BJ (cell line): ENCODE results near the gene RALY. TPM values are rescaled to one million over a fixed set of nuclear protein-coding genes. Genes with fewer than 3 reads are reported as not detected.

ENCODE experiments used
- CTCF ChIA-PET: fragments of 350-600 bp; formaldehyde crosslinking; extraction: SDS; loops from one replicate; lab custom pipeline; 2021; ENCODE audit warnings: antibody characterized with exemption, inconsistent platforms; lab: Yijun Ruan, JAX
- POLR2A ChIA-PET: fragments of 300-600 bp; sonication (Branson Sonifier 250); formaldehyde crosslinking; extraction: SDS; loops from one replicate; lab custom pipeline; 2021; ENCODE audit warnings: antibody characterized with exemption; lab: Charles Lee
- DNase-seq: peaks from one replicate; pipeline ENCODE4 v3.0.0-alpha.2; 2011; ENCODE audit warnings: low read depth
- H3K27me3 ChIP-seq: 2 replicates; pipeline ENCODE4 v1.6.0; 2011; ENCODE audit warnings: low read length; ENCODE audit not compliant: control insufficient read depth, insufficient read depth
- H3K36me3 ChIP-seq: 2 replicates; pipeline ENCODE4 v1.5.1; 2011; ENCODE audit warnings: low read length; ENCODE audit not compliant: control insufficient read depth, insufficient read depth
- H3K4me3 ChIP-seq: 2 replicates; pipeline ENCODE4 v1.5.1; 2011; ENCODE audit warnings: low read depth, mild to moderate bottlenecking, control low read depth, low read length
- polyA plus RNA-seq: library from polyadenylated mRNA; depleted of rRNA; stranded (reverse); fragments of >200 nt; gene quantifications from 2 replicates; pipeline ENCODE4 v1.2.3, GENCODE V29; 2011
- TF ChIP-seq, protein P1 (sequence below): IDR thresholded peaks from 2 replicates; pipeline ENCODE4 v1.5.1; 2011; ENCODE audit warnings: low read depth, mild to moderate bottlenecking, control low read depth, inconsistent platforms, low read length, moderate library complexity; ENCODE audit not compliant: insufficient read depth

RALY gene
- polyA plus RNA-seq, 1 experiment, result 144 TPM

GRCh38 chr20:34078540-34078939 is 84.8 kb downstream of the RALY start:
- Histone ChIP-seq H3K4me3 (no peak overlapping the region), H3K27me3 (no peaks in the 10 kb centered on the region), H3K36me3 (peaks cover 27% of the 10 kb centered on the region)
- TF ChIP-seq, protein P1, sequence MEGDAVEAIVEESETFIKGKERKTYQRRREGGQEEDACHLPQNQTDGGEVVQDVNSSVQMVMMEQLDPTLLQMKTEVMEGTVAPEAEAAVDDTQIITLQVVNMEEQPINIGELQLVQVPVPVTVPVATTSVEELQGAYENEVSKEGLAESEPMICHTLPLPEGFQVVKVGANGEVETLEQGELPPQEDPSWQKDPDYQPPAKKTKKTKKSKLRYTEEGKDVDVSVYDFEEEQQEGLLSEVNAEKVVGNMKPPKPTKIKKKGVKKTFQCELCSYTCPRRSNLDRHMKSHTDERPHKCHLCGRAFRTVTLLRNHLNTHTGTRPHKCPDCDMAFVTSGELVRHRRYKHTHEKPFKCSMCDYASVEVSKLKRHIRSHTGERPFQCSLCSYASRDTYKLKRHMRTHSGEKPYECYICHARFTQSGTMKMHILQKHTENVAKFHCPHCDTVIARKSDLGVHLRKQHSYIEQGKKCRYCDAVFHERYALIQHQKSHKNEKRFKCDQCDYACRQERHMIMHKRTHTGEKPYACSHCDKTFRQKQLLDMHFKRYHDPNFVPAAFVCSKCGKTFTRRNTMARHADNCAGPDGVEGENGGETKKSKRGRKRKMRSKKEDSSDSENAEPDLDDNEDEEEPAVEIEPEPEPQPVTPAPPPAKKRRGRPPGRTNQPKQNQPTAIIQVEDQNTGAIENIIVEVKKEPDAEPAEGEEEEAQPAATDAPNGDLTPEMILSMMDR, result no peak
- POLR2A ChIA-PET, result no interaction called here
- CTCF ChIA-PET, result interaction anchor here (1.0 to 1.5 kb wide), 2 partner anchors 9 to 215 kb away, joined by 3 to 5 read pairs; no protein-coding TSS in a partner anchor
- no peak for DNase-seq

DNA sequence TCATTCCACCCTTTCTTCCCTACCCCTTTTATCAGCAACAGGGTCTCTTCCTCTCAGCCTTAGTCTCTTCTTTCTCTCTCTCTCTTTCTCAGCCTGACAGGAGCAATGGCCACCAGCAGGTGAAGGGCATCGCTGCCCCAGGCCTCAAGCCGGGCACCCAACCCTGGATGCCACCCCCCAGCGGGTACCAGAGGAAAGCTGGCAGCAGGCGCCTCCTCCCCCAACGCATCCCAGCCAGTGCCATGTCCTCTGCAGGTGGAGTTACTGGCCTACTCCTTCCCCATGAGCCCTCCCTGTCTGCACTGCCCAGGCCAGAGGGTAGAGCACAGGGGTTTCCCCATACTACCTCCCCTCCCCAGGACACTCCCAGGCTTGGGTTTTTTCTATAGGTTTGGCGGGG is 86.1 kb downstream of the RALY start:
- DNase-seq, result no peak
- TF ChIP-seq, protein P1, result no peak
- peaks cover 27% of the 10 kb centered on the region for H3K36me3 ChIP-seq
- H3K4me3 ChIP-seq, result no peak overlapping the region
- CTCF ChIA-PET, result interaction anchor here (1.5 to 4.0 kb wide), 2 partner anchors 10 to 217 kb away, joined by 5 to 12 read pairs; no protein-coding TSS in a partner anchor
- no peaks in the 10 kb centered on the region for H3K27me3 ChIP-seq
- POLR2A ChIA-PET, result no interaction called here

DNA sequence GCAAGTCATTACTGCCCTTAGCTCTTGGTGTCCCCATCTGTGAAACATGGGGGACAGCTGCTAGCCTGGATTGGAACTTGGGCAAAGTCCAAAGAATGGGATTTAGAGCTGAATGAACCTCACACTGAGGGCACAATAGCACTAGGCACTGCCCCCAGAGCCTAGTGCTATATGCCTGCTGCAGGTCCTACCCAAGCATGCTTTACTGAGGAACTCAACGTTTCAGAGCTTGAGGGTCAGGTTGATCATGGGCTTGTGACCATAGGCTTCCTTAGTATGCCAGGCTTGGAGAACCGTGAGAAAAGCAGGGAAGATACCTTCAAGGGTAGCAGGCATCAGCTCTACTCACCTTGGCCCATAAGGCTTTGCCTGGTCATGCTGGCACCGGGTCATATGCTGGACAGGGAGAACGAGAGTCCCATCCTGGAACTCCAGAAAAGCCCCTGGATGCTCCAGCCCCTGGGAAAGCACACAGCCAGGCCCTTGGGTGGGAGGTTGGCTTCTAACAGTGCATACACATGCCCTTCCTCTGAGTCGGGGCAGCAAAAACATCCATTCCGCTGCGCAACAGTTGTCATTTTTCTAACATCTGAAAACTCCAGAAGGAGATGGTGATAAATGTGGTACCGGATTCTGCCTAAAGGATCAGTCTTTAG is 88.6 kb downstream of the RALY start:
- no peak overlapping the region for H3K4me3 ChIP-seq
- no peak for DNase-seq
- TF ChIP-seq, protein P1, result no peak
- ChIA-PET CTCF (interaction anchor here (1.0 to 4.0 kb wide), 6 partner anchors 8 to 219 kb away, joined by 3 to 12 read pairs (median 6); no protein-coding TSS in a partner anchor), POLR2A (no interaction called here)
- peaks cover 17% of the 10 kb centered on the region for H3K36me3 ChIP-seq
- no peaks in the 10 kb centered on the region for H3K27me3 ChIP-seq

- ChIA-PET CTCF (interaction anchor here (1.0 to 4.0 kb wide), 4 partner anchors 9 to 150 kb away, joined by 4 to 12 read pairs (median 6); no protein-coding TSS in a partner anchor), POLR2A (no interaction called here)
- Histone ChIP-seq H3K36me3 (peaks cover 17% of the 10 kb centered on the region), H3K27me3 (no peaks in the 10 kb centered on the region), H3K4me3 (no peak overlapping the region)
- no peak for DNase-seq
- TF ChIP-seq, protein P1, result peak; percentile 14; the same call in 1 of the 2 replicates
These were observed 89.4 kb downstream of the RALY start for GRCh38 chr20:34083137-34083536.

DNA sequence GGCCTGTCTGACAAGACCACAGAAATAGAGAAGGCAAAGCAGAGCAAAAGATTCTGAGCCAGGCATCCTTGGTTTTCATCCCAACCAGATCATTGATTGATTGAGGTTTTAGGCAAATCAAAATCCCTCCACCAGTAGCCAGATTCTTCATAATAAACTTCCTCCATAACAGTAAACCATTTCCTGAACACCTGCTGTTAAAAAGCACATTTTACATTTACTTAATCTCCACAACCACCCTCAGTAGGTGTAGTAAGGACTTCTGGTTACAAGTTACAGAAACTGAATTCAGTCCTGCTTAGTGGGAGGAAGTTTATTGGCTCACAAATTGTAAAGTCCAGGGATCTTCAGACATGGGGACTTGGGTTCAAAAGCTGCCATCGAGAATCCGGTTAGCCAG is 90.1 kb downstream of the RALY start:
- ChIA-PET CTCF (interaction anchor here (1.0 to 4.0 kb wide), 2 partner anchors 14 to 150 kb away, joined by 5 to 12 read pairs; no protein-coding TSS in a partner anchor), POLR2A (no interaction called here)
- TF ChIP-seq, protein P1, result no peak
- DNase-seq, result no peak
- H3K27me3 ChIP-seq, result no peaks in the 10 kb centered on the region
- no peak overlapping the region for H3K4me3 ChIP-seq
- peaks cover 17% of the 10 kb centered on the region for H3K36me3 ChIP-seq
